H1 (cell line): ENCODE results near the gene ZFYVE21. TPM values are rescaled to one million over a fixed set of nuclear protein-coding genes. Genes with fewer than 3 reads are reported as not detected.

Source experiments
- EGR1 ChIP-seq: IDR thresholded peaks from 2 replicates; pipeline ENCODE4 v1.6.1; 2011; ENCODE audit warnings: low read depth, low read length, borderline replicate concordance
- KDM1A ChIP-seq: fragments of 200-600, 300-600 bp; sonication (generic); IDR thresholded peaks from 2 replicates; pipeline ENCODE4 v1.7.1; 2016; ENCODE audit warnings: mild to moderate bottlenecking, low read length, borderline replicate concordance
- TEAD4 ChIP-seq: IDR thresholded peaks from 2 replicates; pipeline ENCODE4 v1.6.1; 2012; ENCODE audit warnings: low read depth, low read length, inconsistent platforms, mixed read lengths
- polyA plus RNA-seq, 7 experiments: library from polyadenylated mRNA; depleted of rRNA in 3 of 7; stranded (reverse) in 5 of 7; unstranded in 2 of 7; fragments of >200 nt in 5 of 7; fragments of 200-250 nt in 2 of 7; gene quantifications; 1 replicate in 5 of 7; 2 replicates in 1 of 7; 4 replicates in 1 of 7; pipeline versions ENCODE4 v1.2.1 to v1.2.3, GENCODE V29; 2011 to 2013; ENCODE audit warnings: missing spikeins in 2 of 7, mixed read lengths in 2 of 7
- total RNA-seq: library from RNA; stranded (reverse); fragmentation: NEBNext Ultra II Directional; extraction: Animal tissue kit (Norgen Biotek cat#: 25700); gene quantifications from 2 replicates; pipeline ENCODE4 v1.2.1, GENCODE V29; 2021

ZFYVE21 gene
- total and polyA plus RNA-seq, 2 of the 8 experiments (the other 6 are each of a cell fraction or from before 2014, with no cell fraction given): 53.4 to 127 TPM

DNA sequence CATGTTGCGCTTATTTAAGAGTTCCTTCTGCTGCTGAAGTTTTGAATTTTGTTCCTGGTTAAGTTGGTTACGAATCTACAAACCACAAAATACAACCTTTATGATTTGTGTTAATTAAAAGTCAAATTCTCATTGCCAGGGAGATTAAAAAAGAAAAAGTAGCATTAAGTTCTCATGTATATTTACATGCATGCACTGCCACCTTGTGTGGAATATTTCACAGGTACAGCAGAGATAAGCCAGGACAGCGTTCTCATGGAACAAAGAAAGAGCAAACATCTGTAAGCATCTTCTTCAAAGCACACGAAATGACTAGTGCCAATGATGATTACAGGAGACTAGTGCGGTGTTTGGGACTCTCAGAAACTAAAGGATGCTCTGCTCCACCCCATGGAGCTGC, 34.2 kb downstream of the ZFYVE21 start (continued):
- no peak for TF ChIP-seq KDM1A
- no peak for TF ChIP-seq EGR1
- no peak for TF ChIP-seq TEAD4
- TF ChIP-seq, all 59 proteins: peak for 0
